Activated CD8-positive, alpha-beta memory T cell treated with anti-CD3 and anti-CD28 coated beads for 1 hour (primary cell): Measurements from ENCODE around the gene SLC12A7.
"Not testable (repeated sequence)": the region's sequence is repeated elsewhere in the genome, so short reads cannot be mapped to it uniquely, and the experiment has no call there.

ENCODE experiments used
- DNase-seq, 2 donors: peaks; one replicate each; pipeline ENCODE4 v3.0.0-alpha.2; 2020; ENCODE audit warnings: low read depth in 1 of 2; ENCODE audit errors: extremely low read depth in 1 of 2

SLC12A7 gene

GRCh38 chr5:1099926-1100663, 11.8 kb downstream of the SLC12A7 start:
- DNase-seq: no peak

GRCh38 chr5:1098986-1099597, 12.8 kb downstream of the SLC12A7 start:
- DNase-seq: no peak

- not testable (repeated sequence) for DNase-seq
Observed at GRCh38 chr5:1097988-1098385, 13.9 kb downstream of the SLC12A7 start.

GRCh38 chr5:1097381-1097987, 14.4 kb downstream of the SLC12A7 start:
- no peak for DNase-seq

- no peak for DNase-seq
Observed at GRCh38 chr5:1096838-1097237, 15.0 kb downstream of the SLC12A7 start.

GRCh38 chr5:1095990-1096363, 15.9 kb downstream of the SLC12A7 start:
- no peak for DNase-seq

- no peak for DNase-seq
Observed at GRCh38 chr5:1095302-1095989, 16.4 kb downstream of the SLC12A7 start.

- DNase-seq: no peak
Observed at GRCh38 chr5:1094670-1095190, 17.1 kb downstream of the SLC12A7 start.

GRCh38 chr5:1093361-1093760, 18.5 kb downstream of the SLC12A7 start:
- no peak for DNase-seq

GRCh38 chr5:1092122-1092521, 19.7 kb downstream of the SLC12A7 start:
- no peak for DNase-seq

GRCh38 chr5:1091632-1092031, 20.2 kb downstream of the SLC12A7 start:
- DNase-seq: no peak

- DNase-seq: no peak
Observed at GRCh38 chr5:1090538-1090937, 21.3 kb downstream of the SLC12A7 start.

GRCh38 chr5:1089621-1090040, 22.2 kb downstream of the SLC12A7 start:
- no peak for DNase-seq

- no peak for DNase-seq
Observed at GRCh38 chr5:1089146-1089545, 22.7 kb downstream of the SLC12A7 start.

GRCh38 chr5:1088726-1089125, 23.1 kb downstream of the SLC12A7 start:
- no peak for DNase-seq

GRCh38 chr5:1088031-1088430, 23.8 kb downstream of the SLC12A7 start:
- no peak for DNase-seq

- DNase-seq: no peak
Observed at GRCh38 chr5:1087428-1087827, 24.4 kb downstream of the SLC12A7 start.

- no peak for DNase-seq
Observed at GRCh38 chr5:1086871-1087270, 25.0 kb downstream of the SLC12A7 start.

- DNase-seq: no peak
Observed at GRCh38 chr5:1086137-1086536, 25.7 kb downstream of the SLC12A7 start.

GRCh38 chr5:1085391-1085790, 26.5 kb downstream of the SLC12A7 start:
- no peak for DNase-seq

GRCh38 chr5:1083823-1084605, 27.8 kb downstream of the SLC12A7 start:
- no peak for DNase-seq
